IPS-18c (cell line): ENCODE measurements around the gene IER5.

Experiments
- H3K4me3 ChIP-seq: 2 replicates; pipeline ENCODE4 v1.7.0; 2013; ENCODE audit warnings: low read depth, mild to moderate bottlenecking, low read length, moderate library complexity; ENCODE audit not compliant: insufficient read depth
- H3K9me3 ChIP-seq: one replicate; pipeline ENCODE4 v1.6.1; 2013; ENCODE audit warnings: mild to moderate bottlenecking, low read length, moderate library complexity; ENCODE audit not compliant: control insufficient read depth, insufficient read depth

IER5 gene

GRCh38 chr1:181135815-181136737 is 47.6 kb downstream of the IER5 start:
- H3K4me3 ChIP-seq, result no peak overlapping the region

DNA sequence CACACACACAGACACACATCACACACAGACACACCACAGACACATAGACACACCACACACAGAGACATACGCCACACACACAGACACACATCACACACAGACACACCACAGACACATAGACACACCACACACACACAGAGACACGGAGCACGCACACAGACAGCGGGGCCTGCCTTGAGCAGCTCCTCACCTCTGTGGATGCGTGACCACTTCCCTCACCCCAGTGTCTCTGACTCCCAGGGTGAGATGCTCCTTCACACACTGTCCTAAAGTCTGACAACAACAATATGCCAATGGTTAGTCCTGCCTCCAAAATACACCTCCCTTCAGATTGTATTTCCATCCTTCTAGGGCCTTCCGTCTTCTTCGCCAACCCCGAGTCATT is 48.2 kb downstream of the IER5 start:
- Histone ChIP-seq H3K4me3 (no peak overlapping the region), H3K9me3 (no peaks in the 10 kb centered on the region)

More at GRCh38 chr1:181135815-181136737, 47.6 kb downstream of the IER5 start:
- H3K9me3 ChIP-seq, result no peaks in the 10 kb centered on the region

- no peak overlapping the region for H3K4me3 ChIP-seq
Measured at GRCh38 chr1:181137217-181137743, 48.8 kb downstream of the IER5 start.

DNA sequence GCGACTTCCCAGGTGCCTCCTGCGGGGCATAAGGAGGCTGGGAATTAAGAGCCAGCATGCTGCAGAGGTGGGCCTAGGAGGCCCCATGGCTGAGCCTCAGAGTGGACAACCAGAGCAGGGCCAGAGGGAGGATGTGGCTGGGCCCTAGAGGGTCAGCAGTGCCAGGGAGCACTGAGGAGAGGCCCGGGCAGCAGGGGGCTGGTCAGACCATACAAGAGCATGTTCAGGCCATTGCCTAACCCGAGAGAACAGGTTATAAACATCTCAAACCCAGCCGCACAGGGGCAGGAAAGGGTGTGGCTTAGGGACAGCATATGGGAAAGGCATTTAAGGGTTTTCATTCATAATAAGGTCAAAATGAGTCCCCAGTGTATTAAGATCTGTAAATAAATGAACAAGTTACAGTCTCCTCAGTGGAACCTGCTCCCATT is 51.1 kb downstream of the IER5 start:
- no peak overlapping the region for H3K4me3 ChIP-seq
- no peaks in the 10 kb centered on the region for H3K9me3 ChIP-seq

More at GRCh38 chr1:181137217-181137743, 48.8 kb downstream of the IER5 start:
- no peaks in the 10 kb centered on the region for H3K9me3 ChIP-seq

- Histone ChIP-seq H3K4me3 (no peak overlapping the region), H3K9me3 (no peaks in the 10 kb centered on the region)
Measured at GRCh38 chr1:181140398-181140797, 51.9 kb downstream of the IER5 start.

- Histone ChIP-seq H3K4me3 (no peak overlapping the region), H3K9me3 (no peaks in the 10 kb centered on the region)
Measured at GRCh38 chr1:181140891-181141290, 52.4 kb downstream of the IER5 start.

- Histone ChIP-seq H3K9me3 (no peaks in the 10 kb centered on the region), H3K4me3 (no peak overlapping the region)
Measured at GRCh38 chr1:181141431-181141910, 53.0 kb downstream of the IER5 start.
